ENCODE data around the gene NDUFA9. TPM values are rescaled to one million over a fixed set of nuclear protein-coding genes. Genes with fewer than 3 reads are reported as not detected.

Gene NDUFA9
- total and polyA plus RNA-seq, 2 of the 13 experiments (the other 11 are each of a cell fraction or from before 2014, with no cell fraction given), result 68.0 to 150 TPM

GRCh38 chr12:4630262-4630661, 18.7 kb upstream of the NDUFA9 start:
- peaks cover 0 to 16% of the 10 kb centered on the region in 2 experiments; a peak in 3 of 5 replicates for H3K27me3 ChIP-seq (ENCODE audit: control insufficient read depth in 1 of 2, insufficient read depth in 2 of 2, low read length in 2 of 2)
- no TSS peak for BruUV-seq (replicated peaks)
- no peak overlapping the region for H3K4me2 ChIP-seq (ENCODE audit: low read depth, low read length)
- no peak for ATAC-seq
- DNase-seq (ENCODE audit: low spot score), result no peak
- no peaks in the 10 kb centered on the region for H3K4me1 ChIP-seq (ENCODE audit: insufficient read depth, low read length)
- CTCF ChIA-PET (ENCODE audit: low intra/inter-chr PET ratio, low total read pairs), result no interaction called here
- no peaks in the 10 kb centered on the region for H4K20me1 ChIP-seq (ENCODE audit: insufficient read depth, low read length)
- intact Hi-C loops (cut with micrococcal nuclease; ENCODE audit: unreplicated experiment), result no loop called here
- no peak overlapping the region for H3K27ac ChIP-seq (ENCODE audit: extremely low read length, insufficient read depth, low read length)
- H3K4me3 ChIP-seq (replicated peaks in 1 of 3; ENCODE audit: insufficient read depth in 1 of 3, low read depth in 2 of 3, low read length in 3 of 3), result no peak overlapping the region
- WGBS (ENCODE audit: low lambda C conversion rate), result 10% methylated on average over 5 of the region's 5 CpGs
- no peak for FAIRE-seq
- H3K79me2 ChIP-seq (ENCODE audit: insufficient read depth, low read length), result no peaks in the 10 kb centered on the region
- TF ChIP-seq RERE (CRISPR knock-in tag; IDR thresholded peaks at IDR 0.05; ENCODE audit: low read depth) (no peak), ZNF512 (CRISPR knock-in tag; IDR thresholded peaks at IDR 0.05) (no peak), HMGXB4 (CRISPR knock-in tag; IDR thresholded peaks at IDR 0.05; ENCODE audit: borderline replicate concordance in 1 of 2, low read depth in 1 of 2) (no peak), REST (IDR thresholded peaks at IDR 0.05; ENCODE audit: borderline replicate concordance in 1 of 2, low read depth in 1 of 2, low read length in 2 of 2) (no peak), RNF2 (conservative IDR thresholded peaks at IDR 0.05; ENCODE audit: low read depth) (no peak), AHR (CRISPR knock-in tag; IDR thresholded peaks at IDR 0.05) (no peak), CCDC6 (CRISPR knock-in tag; IDR thresholded peaks at IDR 0.05) (no peak)
- POLR2A ChIA-PET, result no interaction called here
- H3K9ac ChIP-seq (ENCODE audit: insufficient read depth, low read depth, low read length), result no peak overlapping the region
- H2AFZ ChIP-seq (ENCODE audit: low read length), result no peak overlapping the region
- no peaks in the 10 kb centered on the region for H3K36me3 ChIP-seq (replicated peaks in 1 of 2; ENCODE audit: control insufficient read depth in 1 of 2, insufficient read depth in 2 of 2, low read length in 2 of 2)
- in situ Hi-C loops (cut with HindIII; ENCODE audit: extremely low pct_ligation_motif_present, low pct_unique_long_range_greater_than_20kb), result no loop called here
- no peaks in the 10 kb centered on the region for H3K9me3 ChIP-seq (ENCODE audit: low read length)
